MM.1S (cell line): ENCODE results near the gene SLIT3.

Experiments used
- DNase-seq: peaks from one replicate; pipeline ENCODE4 v3.0.0-alpha.2; 2015
- H2AFZ ChIP-seq: fragments of 300-600 bp; sonication (generic); 2 replicates; pipeline ENCODE4 v1.6.0; 2016; ENCODE audit warnings: antibody characterized with exemption, low read length
- H3F3A ChIP-seq: fragments of 300-600 bp; sonication (generic); 2 replicates; pipeline ENCODE4 v1.6.1; 2016; ENCODE audit warnings: mild to moderate bottlenecking, antibody characterized with exemption, low read length, moderate library complexity, mixed read lengths; ENCODE audit not compliant: insufficient read depth
- H3K27ac ChIP-seq: fragments of 300-600 bp; sonication (generic); 2 replicates; pipeline ENCODE4 v1.5.1; 2016; ENCODE audit warnings: mild to moderate bottlenecking, low read length
- H3K27me3 ChIP-seq: fragments of 300-600 bp; sonication (generic); replicated peaks from 2 replicates; pipeline ENCODE4 v1.6.0; 2016; ENCODE audit warnings: low read length; ENCODE audit not compliant: insufficient read depth
- H3K36me3 ChIP-seq: fragments of 300-600 bp; sonication (generic); replicated peaks from 2 replicates; pipeline ENCODE4 v1.6.1; 2016; ENCODE audit warnings: mild to moderate bottlenecking, low read length, mixed read lengths; ENCODE audit not compliant: insufficient read depth
- H3K4me1 ChIP-seq: fragments of 300-600 bp; sonication (generic); 2 replicates; pipeline ENCODE4 v1.6.1; 2016; ENCODE audit warnings: low read length, mixed read lengths
- H3K4me2 ChIP-seq: fragments of 300-600 bp; sonication (generic); 2 replicates; pipeline ENCODE4 v1.6.0; 2016; ENCODE audit warnings: low read depth, low read length
- H3K4me3 ChIP-seq: fragments of 300-600 bp; sonication (generic); 2 replicates; pipeline ENCODE4 v1.5.1; 2016; ENCODE audit warnings: low read length, mixed read lengths
- H3K79me2 ChIP-seq: fragments of 300-600 bp; sonication (generic); 2 replicates; pipeline ENCODE4 v1.6.1; 2016; ENCODE audit warnings: mixed run types, low read length, mixed read lengths
- H3K9ac ChIP-seq: fragments of 300-600 bp; sonication (generic); 2 replicates; pipeline ENCODE4 v1.6.1; 2016; ENCODE audit warnings: low read length, mixed read lengths
- H3K9me2 ChIP-seq: fragments of 300-600 bp; sonication (generic); replicated peaks from 2 replicates; pipeline ENCODE4 v1.6.1; 2016; ENCODE audit warnings: mild to moderate bottlenecking, low read length, mixed read lengths; ENCODE audit not compliant: insufficient read depth
- H3K9me3 ChIP-seq: fragments of 300-600 bp; sonication (generic); replicated peaks from 2 replicates; pipeline ENCODE4 v1.6.1; 2016; ENCODE audit warnings: mild to moderate bottlenecking, low read length, mixed read lengths; ENCODE audit not compliant: insufficient read depth
- H4K20me1 ChIP-seq: fragments of 300-600 bp; sonication (generic); 2 replicates; pipeline ENCODE4 v1.6.1; 2016; ENCODE audit warnings: mild to moderate bottlenecking, low read length, moderate library complexity, mixed read lengths; ENCODE audit not compliant: insufficient read depth
- CTCF ChIP-seq: fragments of 300-600 bp; sonication (generic); IDR thresholded peaks from 2 replicates; pipeline ENCODE4 v1.5.1; 2016; ENCODE audit warnings: antibody characterized with exemption, low read length, mixed read lengths
- EZH2 ChIP-seq: fragments of 300-600 bp; sonication (generic); optimal IDR thresholded peaks from 2 replicates; pipeline ENCODE3; 2017; ENCODE audit warnings: low read depth, mild to moderate bottlenecking, antibody characterized with exemption, low read length, mixed read lengths
- EZH2phosphoT487 ChIP-seq: fragments of 300-600 bp; sonication (generic); IDR thresholded peaks from 2 replicates; pipeline ENCODE4 v1.6.1; 2018; ENCODE audit warnings: antibody characterized with exemption, low read length

Gene SLIT3

GRCh38 chr5:168781941-168782571 is 518.9 kb downstream of the SLIT3 start:
- DNase-seq: no peak
- H3K79me2 ChIP-seq: no peaks in the 10 kb centered on the region

GRCh38 chr5:168780888-168781287 is 520.1 kb downstream of the SLIT3 start:
- H2AFZ ChIP-seq: no peak overlapping the region
- TF ChIP-seq EZH2: no peak
- TF ChIP-seq CTCF: no peak
- no peak for TF ChIP-seq EZH2phosphoT487
- H3K4me2 ChIP-seq: no peak overlapping the region
- no peaks in the 10 kb centered on the region for H3K4me1 ChIP-seq
- no peaks in the 10 kb centered on the region for H3F3A ChIP-seq
- no peaks in the 10 kb centered on the region for H3K9me3 ChIP-seq
- no peaks in the 10 kb centered on the region for H3K9me2 ChIP-seq
- H3K27ac ChIP-seq: no peak overlapping the region
- no peaks in the 10 kb centered on the region for H4K20me1 ChIP-seq
- no peak for DNase-seq
- H3K36me3 ChIP-seq: no peaks in the 10 kb centered on the region
- H3K27me3 ChIP-seq: no peaks in the 10 kb centered on the region
- no peaks in the 10 kb centered on the region for H3K79me2 ChIP-seq
- no peak overlapping the region for H3K9ac ChIP-seq
- H3K4me3 ChIP-seq: no peak overlapping the region

More at GRCh38 chr5:168781941-168782571, 518.9 kb downstream of the SLIT3 start:
- Histone ChIP-seq H3K9me3 (no peaks in the 10 kb centered on the region), H3K4me3 (no peak overlapping the region), H3F3A (no peaks in the 10 kb centered on the region), H3K9ac (no peak overlapping the region), H3K4me1 (no peaks in the 10 kb centered on the region), H3K27me3 (no peaks in the 10 kb centered on the region), H2AFZ (no peak overlapping the region), H3K27ac (no peak overlapping the region), H3K4me2 (no peak overlapping the region), H3K36me3 (no peaks in the 10 kb centered on the region), H3K9me2 (no peaks in the 10 kb centered on the region), H4K20me1 (no peaks in the 10 kb centered on the region)
- TF ChIP-seq CTCF (no peak), EZH2phosphoT487 (no peak), EZH2 (no peak)

- Histone ChIP-seq H3K4me1 (no peaks in the 10 kb centered on the region), H3K27me3 (no peaks in the 10 kb centered on the region), H3F3A (no peaks in the 10 kb centered on the region), H4K20me1 (no peaks in the 10 kb centered on the region), H3K27ac (no peak overlapping the region), H3K36me3 (no peaks in the 10 kb centered on the region), H2AFZ (no peak overlapping the region), H3K9me3 (no peaks in the 10 kb centered on the region), H3K4me3 (no peak overlapping the region), H3K9me2 (no peaks in the 10 kb centered on the region), H3K79me2 (no peaks in the 10 kb centered on the region), H3K4me2 (no peak overlapping the region), H3K9ac (no peak overlapping the region)
- no peak for DNase-seq
- TF ChIP-seq EZH2: no peak
- TF ChIP-seq CTCF: no peak
- TF ChIP-seq EZH2phosphoT487: no peak
Measured at GRCh38 chr5:168779333-168779732, 521.6 kb downstream of the SLIT3 start.
